Amygdala (tissue), 56 donors: Measurements from ENCODE around the gene CRYBB3.
"Not testable (repeated sequence)": the region's sequence is repeated elsewhere in the genome, so short reads cannot be mapped to it uniquely, and the experiment has no call there.

Experiments used
- DNase-seq, 56 donors: peaks; one replicate each; lab custom pipeline; 2025; lab: John Stamatoyannopoulos, UW

The CRYBB3 gene

DNA sequence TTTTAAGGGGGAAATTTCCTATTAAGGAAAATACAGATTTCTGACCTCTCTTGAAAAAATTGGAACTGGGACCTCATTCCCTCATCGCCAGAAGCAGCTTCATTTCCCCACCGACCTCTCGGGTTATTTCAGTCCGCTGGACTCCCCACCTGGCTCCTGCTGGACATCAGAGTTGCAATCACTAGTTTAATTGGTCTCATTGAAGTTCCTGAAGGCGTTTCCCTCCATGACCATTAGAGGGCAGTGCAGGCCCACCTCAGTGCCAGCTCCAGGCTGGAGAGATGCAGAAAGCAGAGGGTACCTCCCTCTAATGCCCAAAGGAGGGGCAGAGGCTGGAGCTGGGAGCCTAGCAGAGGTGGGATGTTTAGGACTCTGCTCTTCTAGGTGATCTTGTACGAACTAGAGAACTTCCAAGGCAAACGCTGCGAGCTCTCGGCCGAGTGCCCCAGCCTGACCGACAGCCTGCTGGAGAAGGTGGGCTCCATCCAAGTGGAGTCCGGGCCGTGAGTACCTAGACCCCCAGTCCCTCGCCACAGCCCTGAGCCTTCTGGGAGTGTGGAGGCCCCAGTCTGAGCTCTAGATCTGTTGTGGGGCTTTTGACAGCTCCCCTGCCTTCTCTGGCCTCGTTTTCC, 2.7 kb downstream of the CRYBB3 start:
- DNase-seq: peak in 36 of 56 donors; percentile 2 to 71 (median 20)

DNA sequence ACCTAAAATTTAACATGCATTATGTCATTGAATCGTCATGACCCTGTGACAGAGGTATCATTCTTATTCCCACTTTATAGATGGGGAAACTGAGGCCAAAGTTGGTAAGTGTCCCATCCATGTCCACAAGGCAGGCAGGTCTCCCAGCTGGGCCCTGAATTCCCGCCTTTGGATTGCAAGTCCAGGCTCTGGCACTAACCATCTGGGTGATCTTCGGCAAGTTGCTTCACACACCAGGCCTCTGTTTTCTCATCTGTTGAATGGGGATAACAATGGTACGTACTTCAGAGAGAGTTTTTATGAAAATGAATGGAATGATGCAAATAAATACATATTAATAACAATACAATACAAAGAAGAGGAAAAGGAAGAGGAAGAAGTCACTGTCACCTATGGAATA, 3.4 kb downstream of the CRYBB3 start:
- DNase-seq: no peak

DNA sequence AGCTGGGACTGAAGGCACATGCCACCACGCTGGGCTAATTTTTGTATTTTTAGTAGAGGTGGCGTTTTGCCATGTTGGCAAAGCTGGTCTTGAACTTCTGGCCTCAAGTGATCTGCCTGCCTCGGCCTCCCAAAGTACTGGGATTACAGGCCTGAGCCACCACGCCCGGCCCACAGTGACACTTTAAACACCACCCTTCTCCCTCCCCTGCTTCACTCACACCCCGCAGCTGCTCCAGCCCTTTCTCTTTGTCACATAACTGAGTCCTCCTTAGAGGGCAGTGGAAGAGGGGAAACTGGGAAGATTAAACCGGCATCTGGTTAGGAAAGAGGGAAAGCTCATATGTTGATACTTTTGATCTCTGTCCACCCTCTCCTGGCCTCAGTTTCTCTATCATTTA, 4.9 kb downstream of the CRYBB3 start:
- DNase-seq: not testable (repeated sequence)

DNA sequence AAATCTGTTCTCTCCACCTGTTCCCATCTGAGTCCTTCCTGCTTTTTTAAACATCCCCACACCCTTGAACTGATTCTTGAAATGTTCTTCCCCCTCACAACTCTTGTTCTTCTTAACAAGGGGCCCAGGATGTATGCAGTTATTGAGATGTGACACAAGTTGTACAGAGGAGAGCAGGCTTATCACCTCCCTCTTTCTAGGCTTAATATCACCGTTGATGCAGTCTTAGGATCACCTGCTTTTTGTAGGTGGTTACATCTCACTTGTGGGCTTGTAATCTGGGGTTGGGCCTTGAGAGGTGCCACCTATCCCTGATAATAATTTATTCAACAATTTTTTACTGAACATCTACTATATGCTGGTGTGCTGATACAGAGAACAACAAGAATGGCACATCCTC, 6.2 kb downstream of the CRYBB3 start:
- no peak for DNase-seq

DNA sequence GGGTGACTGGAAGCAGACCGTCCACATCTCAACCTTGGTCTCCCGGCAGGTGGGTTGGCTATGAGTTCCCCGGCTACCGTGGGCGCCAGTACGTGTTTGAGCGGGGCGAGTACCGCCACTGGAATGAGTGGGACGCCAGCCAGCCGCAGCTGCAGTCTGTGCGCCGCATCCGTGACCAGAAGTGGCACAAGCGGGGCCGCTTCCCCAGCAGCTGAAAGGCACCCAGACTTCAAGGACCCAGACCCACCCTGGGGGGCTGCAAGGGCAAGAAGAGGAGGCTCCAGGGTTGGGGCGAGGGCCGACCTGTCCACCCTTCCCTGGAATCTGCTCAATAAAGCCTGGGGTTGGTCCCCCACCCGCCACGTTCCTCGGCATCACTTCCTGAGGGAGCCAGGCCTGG, 7.3 kb downstream of the CRYBB3 start:
- no peak for DNase-seq

DNA sequence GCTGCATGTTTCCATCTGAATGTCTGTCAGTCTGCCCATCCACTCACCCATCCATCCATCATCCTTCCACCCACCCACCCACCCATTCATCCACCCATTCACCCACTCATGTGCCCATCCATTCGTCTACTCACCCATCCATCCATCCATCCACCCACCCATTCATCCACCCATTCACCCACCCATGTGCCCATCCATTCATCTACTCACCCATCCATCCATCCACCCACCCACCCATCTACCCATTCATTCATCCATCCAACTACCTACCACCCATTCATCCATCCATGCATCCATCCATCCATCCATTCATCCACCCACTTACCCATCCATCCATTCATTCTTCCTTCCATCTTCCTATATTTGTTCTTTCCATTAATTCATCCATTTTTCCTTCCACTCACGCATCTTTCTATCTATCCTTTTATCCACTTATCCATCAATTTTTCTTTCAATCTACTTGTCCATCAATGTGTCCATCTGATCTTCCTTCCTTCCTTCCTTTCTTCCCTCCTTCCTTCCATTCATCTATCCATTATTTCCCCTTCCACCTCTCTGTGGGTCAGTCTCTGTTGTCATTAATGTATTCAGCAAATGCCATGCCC, 8.0 kb downstream of the CRYBB3 start:
- DNase-seq: no peak

DNA sequence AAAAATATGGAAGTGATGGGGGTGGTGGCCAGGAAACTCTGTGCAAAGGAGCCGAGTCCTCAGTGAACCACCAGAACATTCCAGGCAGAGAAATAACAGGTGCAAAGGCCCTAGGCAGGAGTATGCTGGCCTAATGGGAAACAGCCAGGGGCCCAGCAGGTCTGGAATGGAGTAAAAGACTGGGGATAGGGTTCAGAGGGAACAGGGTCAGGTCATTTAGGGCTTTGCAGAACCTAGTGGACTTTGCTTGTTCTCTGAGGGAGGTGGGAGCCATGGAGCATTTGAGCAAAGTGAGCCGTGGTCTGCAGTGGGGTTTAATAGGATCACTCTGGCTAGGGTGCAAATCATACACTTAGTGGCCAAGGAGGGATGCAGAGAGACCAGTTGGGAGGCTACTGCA, 8.7 kb downstream of the CRYBB3 start:
- no peak for DNase-seq

DNA sequence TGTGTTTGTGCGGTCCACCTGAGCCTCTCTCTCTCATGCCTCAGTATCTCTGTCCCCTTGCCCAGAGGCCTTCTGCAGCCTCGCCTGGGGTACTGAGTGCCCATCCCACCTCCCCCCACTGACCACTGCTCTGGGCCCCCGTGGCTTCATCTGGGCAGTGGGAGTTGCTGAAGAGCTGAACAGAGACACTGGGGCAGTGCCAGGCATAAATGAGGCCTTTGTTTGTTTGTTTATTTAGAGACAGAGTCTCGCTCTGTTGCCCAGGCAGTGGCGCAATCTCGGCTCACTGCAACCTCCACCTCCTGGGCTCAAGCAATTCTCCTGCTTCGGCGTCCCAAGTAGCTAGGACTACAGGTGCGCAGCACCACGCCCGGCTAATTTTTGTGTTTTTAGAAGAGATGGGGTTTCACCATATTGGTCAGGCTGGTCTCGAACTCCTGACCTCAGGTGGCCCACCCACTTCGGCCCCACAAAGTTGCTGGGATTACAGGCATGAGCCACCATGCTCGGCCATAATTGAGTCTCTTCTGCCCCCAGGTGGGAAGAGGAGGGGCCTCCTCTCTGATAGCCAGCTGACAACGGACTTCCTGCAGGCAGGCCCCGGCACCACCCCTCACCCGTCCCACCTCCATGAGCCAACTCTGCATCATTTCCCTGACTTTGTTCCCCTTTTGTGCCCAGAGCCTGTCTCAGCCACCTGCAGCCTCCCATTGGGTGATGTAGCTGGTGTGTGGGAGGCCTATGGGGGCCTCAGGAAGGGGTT, 9.3 kb downstream of the CRYBB3 start:
- no peak for DNase-seq

DNA sequence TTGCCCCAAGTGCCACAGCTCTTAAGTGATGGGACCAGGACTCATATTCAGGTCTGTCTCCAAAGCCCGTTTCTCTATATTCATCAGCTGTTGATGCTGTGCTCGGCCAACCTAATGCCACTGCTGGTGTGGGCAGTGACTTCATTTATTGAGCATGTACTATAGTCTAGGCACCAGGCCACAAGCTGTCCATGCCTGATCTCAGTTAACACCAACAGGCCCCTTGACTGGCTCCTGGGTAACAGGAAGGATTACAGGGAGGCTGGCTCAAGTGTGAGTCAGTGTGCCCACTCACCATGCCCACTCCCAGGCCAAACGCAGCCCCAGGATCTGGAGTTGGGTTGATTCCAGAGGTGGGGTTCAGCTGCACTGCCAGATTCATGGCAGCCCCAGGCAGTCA, 11.1 kb downstream of the CRYBB3 start:
- no peak for DNase-seq

DNA sequence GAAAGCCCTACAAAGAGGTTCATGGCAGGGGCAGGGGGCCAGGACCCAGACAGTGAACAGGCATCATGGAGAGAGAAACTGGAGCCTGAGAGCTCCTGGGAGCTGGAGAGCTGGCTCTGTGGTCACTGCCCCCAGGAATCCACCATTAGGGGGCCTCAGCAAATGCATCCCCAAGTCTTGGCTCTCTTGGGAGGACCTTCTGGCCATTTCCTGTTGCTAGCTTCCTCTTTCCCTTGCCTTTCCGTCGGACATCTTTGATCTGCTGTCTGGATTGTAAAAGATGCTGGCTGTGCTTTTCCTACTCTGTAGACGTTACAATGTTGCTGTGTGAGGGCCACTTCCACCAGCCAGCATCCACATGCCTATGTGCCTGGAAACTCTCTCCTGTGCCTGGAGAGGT, 12.7 kb downstream of the CRYBB3 start:
- DNase-seq: no peak

DNA sequence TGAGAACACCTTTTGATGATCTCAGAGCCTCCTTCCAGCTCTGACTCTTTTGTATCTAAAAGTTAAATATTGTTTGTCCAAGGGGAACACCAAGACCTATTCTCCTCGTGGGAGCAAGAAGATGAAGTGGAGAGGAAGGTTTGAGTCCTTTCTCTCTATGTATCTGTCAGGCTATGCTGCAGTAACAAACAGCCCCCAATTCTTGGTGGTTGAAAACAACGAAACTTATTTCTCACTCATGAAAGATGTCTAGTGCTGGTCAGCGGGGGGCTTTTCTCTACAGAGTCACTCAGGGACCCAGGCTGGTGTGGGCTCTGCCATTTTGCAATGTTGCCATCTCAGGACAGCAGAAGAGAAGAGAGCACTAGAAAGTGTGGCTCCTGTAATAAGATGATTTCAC, 13.6 kb downstream of the CRYBB3 start:
- DNase-seq: no peak

DNA sequence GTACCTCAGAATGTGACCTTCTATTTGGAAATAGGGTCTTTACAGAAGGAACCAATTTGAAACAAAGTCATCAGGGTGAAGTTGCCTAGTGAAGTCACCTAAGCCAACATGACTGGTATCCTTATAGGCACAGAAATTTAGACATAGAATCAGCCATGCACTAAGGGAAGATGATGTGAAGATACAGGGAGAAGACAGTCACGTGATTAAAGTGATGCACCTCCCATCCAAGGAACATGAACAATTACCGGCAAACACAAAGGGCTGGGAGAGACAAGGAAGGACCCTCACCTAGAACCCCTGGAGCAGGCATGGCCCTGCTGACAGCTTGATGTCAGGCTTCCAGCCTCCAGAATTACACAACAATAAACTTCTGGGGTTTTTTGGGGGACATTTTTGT, 16.6 kb downstream of the CRYBB3 start:
- DNase-seq: no peak

DNA sequence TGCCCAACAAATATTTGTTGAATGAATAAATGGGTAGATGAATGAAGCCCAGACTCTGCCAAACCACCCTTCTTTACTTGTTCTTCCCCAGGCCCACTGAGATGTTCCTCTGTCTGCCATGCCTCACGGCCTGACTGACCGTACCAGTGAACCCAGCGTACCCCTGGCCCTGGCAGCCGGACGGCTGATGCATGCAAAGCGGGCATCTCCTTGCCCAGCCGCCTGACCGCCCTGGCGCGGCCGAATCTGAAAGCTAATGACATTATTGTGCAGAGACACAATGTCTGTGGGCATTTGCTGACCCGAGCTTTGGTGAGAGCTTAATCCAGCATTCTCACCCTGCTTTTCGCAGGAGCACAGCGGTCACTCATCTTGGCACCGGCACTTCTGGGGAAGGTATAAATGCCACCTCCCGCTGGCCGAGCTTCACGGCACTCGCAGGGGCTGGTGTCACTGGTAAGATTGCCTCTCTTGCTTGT, 19.6 kb downstream of the CRYBB3 start, which contains the start of gene CRYBB2:
TSS of gene CRYBB2 (plus strand) at position 429 of the 479 bp plus-strand sequence. CDS start 1,791 bp downstream, outside the sequence.
- peak in 2 of 56 donors; percentile 6 to 14 for DNase-seq

DNA sequence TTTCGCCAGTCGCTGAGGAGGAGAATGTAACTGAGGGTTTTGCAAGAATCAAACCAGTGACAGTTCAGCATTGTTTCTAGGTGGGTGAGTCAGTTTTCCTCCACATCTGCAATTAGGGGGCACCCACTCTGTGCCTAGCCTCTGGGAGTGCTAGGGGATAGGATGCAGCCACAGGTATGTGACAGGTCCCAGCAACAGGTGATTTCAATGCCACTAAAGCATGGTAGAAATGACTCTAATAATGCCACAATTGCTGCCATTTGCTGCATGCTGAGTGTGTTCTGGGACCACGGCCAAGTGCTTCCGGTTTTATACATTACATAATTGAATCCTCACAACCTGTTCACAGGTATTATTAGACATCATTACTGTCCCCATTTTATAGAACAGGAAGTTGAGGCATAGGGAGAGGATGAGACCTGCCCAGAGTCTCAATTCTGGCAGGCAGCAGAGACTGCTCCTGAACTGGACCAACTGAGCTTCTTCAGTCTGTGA, 20.3 kb downstream of the CRYBB3 start:
- DNase-seq: no peak

DNA sequence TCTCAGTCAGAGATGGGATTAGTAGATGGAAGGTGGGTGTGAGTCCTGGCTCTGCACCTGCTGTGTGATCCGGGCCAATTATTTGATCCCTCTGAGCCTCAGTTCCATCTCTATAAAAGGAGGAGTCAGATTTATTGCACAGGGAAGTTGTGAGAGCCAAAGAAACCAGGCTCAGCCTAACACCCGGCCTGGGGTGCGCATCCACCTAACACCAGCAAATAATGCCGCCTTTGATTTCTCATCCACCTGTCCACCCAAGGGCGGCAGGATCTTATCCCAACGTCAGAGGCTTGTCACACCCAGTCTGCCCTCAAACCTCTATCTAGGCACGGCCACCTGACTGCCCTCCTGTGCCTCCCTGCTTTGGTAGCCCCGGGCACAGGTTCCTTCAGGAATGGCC, 22.1 kb downstream of the CRYBB3 start:
- no peak for DNase-seq

DNA sequence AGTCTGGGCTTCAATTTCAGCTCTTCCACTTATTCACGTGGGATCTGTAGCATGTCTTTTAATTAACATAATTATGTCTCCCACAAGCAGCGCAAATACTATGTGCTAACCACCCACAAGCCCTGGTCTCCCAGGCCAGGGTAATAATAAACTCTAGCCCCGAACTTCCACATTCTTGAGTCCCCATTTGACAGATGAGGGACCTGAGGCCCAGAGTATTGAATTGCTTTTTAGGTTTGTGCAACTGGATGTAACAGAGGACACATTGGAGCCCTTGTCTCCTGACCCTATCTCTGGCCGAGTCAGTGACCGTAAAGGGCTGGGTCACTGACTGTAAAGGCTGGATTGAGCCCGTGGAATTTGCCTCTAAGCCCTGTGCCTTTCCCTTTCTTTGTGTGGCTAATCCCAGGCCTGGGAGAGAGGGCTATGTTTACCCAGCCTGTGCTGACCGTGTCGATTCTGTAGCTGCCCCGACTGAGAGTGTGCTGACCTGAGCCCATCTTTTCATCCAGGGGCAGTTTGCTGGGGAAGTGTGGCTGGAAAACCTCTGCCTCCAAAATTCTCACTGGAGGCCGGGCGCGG, 23.7 kb downstream of the CRYBB3 start:
- no peak for DNase-seq

DNA sequence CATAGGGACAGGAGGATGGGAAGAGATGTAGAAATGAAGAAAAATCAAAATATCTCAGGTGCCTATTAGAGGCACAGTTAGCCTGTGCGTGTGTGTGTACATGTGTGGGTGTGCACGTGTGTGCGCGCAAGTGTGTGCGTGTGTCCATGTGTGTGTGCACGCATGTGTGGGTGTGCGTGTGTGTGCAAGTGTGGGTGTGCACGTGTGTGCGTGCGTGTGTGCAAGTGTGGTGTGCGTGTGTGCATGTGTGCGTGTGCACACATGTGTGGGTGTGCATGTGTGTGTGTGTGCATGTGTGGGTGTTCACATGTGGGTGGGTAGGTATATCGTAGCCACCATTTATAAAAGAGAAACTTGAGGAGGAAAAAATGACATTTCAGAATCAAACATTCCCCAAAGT, 29.2 kb downstream of the CRYBB3 start:
- DNase-seq: no peak

DNA sequence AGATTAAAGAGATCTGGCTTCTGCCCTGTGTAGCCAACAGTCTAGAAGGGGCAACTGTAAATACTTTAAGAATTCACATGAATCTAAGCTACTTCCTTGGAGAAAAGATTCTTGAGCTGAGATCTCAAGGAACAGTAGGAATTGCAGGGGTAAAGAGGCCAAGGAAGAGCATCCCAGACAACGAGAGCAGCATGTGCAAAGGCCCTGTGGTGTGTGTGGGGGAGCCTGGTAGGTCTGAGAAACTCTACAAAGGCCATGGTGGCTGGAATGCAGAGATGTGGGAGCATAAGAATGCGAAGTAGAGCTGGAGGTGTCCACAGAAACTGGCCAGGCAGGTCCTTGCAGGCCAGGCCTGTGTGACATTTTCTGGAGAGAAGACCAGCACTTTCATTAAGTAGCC, 31.1 kb downstream of the CRYBB3 start:
- DNase-seq: not testable (repeated sequence)

DNA sequence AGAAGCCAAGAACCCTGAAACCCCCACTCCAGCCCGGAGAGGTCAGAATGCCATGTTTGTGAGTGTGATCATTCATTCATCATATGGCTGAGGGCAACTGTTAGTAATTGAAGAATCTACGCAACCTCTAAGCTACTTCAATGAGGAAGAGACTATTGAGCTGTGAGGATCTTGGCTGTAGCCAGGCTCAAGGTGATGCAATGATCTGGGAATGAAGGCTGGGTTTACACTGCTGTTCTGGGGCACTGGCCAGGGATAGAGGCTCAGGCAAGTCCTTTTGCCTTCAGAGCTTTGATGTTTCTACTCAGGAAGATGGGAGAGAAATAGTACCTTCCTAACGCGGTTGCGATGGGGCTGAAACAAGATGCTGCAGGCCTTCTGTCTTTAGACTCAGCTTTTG, 32.6 kb downstream of the CRYBB3 start:
- no peak for DNase-seq

DNA sequence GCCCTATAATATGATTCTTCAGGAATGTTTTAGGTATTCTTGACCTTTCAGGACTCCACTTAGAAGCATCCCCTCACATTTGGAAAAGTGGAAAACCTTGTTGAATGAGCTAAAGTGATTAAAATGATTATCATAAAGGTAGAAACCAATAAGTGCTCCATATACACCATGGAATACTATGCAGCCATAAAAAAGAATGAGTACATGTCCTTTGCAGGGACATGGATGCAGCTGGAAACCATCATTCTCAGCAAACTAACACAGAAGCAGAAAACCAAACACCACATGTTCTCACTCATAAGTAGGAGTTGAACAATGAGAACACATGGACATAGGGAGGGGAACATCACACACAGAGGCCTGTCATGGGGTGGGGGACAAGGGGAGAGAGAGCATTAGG, 34.0 kb downstream of the CRYBB3 start:
- not testable (repeated sequence) for DNase-seq
